HG03432 (cell line): ENCODE data around the gene TPCN1.

Source experiments
- ATAC-seq: cut with Tn5 transposase; IDR thresholded peaks from one replicate; pipeline ENCODE4 v1.9.1; 2021; ENCODE audit warnings: mild to moderate bottlenecking, moderate library complexity; ENCODE audit not compliant: unreplicated experiment

The TPCN1 gene

DNA sequence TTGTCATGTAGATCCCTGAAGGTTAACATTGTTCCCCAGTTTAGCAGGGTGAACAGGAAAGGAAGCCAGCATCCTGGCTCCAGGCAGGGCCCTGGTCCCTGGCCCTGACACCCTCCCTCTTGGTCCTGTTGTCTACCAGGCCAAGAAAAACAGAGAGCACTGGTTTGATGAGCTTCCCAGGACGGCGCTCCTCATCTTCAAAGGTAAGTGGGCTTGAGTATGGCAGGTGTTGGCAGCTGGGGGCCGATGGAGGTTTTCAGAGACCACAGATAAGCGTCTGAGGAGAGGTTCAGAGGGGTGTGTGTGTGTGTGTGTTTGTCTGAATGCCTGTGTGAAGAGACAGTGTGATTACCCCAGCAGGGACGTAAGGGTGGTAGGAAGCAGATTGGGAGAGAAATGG, 57.4 kb downstream of the TPCN1 start:
- ATAC-seq = no peak

DNA sequence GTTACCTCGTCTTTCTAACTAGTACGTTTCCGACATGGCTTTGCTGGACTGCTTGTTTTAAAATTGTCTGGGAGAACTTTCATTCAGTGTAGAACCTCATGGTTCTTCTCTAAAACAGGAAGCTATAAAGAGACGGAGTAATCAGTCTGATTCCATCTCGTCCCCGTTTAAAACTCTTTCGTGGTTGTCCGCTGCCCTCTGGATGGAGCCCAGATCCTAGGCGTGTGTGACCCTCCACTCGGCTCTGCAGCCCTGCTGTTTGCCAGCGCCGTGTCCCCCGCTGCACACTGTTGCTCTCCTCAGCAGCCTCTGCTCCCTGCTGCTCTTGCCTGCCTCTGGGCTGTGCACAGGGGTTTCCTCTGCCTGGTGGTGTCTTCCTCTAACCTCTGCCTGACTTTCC, 63.5 kb downstream of the TPCN1 start:
- no peak for ATAC-seq

DNA sequence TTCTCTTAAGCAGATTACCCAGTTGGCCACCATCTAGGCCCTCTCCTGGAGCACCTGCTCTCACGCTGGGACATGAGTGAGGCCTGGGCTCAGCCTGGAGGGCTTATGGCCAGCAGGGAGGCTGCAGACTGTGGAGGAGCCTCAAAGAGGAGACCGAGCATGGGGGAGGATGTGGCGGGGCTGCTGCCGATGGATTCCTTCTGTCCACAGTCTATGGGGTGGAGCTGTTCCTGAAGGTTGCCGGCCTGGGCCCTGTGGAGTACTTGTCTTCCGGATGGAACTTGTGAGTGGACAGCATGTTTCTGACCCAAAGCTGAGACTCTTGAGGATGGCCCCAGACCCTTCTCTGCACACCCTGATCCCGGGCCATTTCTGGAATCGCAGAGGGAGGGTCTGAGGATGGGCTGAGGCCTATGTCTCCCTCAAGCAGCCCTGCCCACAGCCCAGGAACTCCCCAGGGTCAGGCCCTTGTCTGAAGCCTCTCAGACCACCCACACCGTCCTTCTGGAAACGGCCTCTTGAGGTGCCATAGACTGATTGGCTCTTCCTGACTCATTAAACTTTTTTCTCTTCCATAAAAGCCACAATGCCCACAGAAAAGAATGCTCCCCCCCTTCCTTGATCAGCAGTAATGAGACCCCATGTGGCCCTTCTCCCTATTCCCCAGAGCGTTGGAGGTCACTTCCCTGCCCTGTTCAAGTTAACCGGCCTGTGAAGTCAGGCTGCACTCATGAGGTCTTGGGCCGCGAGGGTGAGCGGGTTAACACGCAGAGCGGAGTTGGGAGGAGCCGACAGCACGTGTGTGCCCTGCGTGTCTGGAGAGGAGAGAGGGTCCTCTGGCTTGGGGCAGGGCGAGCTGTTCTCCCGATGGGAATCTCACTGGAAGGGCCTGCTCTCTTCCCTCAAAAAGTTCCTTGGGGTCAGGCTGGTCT, 64.7 kb downstream of the TPCN1 start:
- ATAC-seq = no peak

DNA sequence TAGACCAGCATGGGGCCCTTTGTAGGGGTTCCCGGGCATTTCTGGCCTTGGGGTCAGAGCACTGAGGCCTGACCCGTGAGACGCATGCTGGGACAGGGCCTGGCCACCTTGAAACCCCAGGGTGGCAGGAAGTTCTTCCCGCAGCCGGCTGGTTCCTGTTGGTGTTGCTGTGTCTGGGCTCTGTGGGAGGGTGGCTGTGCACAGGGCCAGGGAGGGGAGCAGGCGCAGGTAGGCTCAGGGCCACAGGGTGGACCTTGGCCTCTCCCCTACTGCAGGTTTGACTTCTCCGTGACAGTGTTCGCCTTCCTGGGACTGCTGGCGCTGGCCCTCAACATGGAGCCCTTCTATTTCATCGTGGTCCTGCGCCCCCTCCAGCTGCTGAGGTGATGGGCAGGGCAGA, 65.4 kb downstream of the TPCN1 start:
- no peak for ATAC-seq

DNA sequence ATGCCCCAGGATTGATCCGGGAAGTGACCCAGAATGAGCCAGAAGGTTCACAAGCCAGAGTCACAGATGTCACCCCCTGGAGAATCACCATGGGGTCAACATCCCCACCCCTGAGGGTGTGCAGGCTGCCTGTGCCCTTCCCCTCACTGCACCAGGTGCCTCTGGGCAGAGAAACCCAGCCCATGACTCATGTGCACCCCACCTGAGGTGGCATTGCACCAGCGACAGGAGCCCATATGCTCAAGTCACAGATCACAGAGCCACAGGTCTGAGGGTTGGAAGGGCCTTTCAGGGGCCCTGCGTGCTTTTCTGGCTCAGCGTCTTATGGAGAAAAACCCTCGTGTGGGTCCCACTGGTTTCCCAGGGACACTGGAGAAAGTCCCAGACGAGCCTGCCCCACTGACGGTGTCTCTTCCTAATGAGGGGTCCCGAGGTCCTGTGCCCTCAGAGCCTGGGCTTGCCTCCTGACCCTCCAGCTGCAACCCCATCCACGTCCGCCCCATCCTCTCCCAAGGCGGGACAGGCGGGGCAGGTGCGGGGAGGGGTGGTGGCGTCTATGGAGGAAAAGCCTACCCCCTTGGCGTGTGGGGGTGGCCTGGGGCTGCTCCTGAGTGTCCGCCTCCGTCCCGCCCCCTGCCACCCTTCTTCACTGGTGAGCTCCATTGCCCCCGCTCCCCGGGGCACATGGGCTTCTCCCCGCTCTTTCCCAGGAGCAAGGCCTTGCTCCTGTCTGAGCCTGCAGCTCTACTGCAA, 66.1 kb downstream of the TPCN1 start:
- no peak for ATAC-seq

DNA sequence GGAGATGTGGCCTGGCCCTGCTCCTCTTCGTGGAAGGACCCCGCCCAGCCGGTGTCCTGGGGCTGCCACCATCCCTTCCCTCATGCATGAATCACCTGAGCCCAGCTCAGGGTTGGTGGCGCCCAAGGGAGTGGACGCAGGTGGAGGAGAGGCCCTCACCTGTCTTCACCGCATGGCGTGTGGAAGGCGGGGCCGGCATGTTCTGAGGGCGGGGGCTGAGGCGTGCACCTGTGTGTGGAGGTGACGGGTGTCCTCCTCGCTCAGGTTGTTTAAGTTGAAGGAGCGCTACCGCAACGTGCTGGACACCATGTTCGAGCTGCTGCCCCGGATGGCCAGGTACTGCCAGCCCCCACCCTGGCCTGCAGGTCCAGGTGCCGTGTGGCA, 66.6 kb downstream of the TPCN1 start:
- no peak for ATAC-seq

DNA sequence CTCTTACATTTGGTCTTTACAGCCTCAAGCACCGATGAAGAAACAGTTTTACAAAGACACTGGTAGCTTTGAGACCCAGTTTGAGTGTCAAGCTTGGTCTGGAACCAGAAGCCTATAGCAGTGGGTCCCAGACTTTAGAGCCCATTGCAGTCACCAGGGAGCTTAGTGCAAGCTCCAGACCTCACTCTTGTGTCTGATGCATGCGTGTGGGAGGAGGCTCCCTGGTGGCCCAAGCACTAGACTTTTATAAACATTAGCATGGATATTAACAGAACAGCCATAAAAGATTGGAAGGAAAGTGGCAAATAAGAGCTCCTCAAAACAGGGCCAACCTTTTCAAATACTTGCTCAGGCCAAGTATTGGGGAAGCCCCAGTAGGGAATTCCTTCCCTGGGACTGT, 68.1 kb downstream of the TPCN1 start:
- no peak for ATAC-seq

DNA sequence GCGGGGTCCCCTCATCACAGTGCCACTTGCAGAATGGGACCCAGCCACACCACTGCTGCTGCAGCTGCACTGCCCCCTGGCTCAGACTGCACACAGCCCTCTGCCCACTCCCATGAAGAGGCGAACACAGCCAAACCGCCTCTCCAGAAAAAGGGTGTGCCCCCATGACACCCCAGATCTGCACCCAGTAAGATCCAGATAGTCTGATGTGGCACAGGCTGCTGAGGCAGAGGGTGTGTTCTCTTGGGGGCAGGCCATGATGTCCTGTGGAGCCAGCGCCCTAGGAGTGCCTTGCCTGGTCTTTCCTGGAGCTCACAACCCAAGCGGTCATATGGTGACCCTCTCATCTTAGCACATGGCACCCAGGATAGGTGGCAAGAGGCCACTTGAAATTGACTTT, 69.2 kb downstream of the TPCN1 start:
- ATAC-seq = no peak

DNA sequence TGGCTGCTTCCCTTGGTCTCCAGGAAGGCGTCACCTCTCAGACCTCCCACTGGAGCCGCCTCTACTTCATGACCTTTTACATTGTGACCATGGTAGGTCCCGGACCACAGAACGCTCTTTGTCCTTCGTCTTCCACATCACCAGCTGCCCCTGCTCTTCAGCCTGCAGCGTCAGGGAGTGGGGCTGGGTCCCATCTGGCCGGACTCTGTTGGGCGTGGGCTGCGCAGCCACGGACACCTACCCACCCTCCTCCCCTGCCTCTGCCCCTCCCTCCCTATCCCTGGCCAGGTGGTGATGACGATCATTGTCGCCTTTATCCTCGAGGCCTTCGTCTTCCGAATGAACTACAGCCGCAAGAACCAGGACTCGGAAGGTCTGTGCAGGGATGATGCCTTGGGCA, 70.3 kb downstream of the TPCN1 start:
- no peak for ATAC-seq

DNA sequence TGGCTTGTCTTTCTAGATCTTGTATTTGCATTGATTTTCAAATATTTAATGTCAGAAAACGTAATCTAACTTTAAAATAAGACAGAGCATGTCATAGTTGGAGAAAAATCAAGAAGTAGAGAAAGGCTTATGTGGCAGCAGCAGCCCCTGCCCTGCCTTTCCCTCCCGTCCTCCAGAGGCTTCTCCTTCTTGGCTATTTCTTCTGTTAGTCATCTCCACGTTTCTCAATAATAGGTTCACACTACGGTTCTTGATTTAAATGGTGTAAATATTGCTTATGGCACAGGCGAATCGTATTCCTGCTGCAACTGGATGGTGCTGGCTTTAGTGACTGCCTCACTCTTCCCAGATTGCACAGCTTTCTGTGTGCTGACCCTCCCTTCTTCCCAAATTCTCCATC, 70.8 kb downstream of the TPCN1 start:
- ATAC-seq = no peak

DNA sequence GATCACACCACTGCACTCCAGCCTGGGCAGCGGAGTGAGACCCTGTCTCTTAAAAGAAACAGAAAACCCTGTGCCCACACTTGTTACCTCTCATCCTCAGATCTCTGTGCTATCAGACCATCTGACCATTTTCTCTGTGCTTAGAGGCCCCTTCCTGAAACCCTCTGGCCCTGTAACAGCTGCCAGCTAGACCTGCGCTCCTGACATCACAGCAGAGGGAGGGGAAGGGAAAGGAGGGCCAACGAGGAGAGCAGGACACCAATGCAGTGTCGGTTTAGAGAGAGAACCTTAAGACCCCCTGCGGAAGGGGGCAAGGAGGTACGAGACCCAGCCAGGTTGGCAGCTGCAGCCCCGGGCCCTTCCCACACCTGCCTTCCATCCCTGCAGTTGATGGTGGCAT, 71.3 kb downstream of the TPCN1 start:
- no peak for ATAC-seq

DNA sequence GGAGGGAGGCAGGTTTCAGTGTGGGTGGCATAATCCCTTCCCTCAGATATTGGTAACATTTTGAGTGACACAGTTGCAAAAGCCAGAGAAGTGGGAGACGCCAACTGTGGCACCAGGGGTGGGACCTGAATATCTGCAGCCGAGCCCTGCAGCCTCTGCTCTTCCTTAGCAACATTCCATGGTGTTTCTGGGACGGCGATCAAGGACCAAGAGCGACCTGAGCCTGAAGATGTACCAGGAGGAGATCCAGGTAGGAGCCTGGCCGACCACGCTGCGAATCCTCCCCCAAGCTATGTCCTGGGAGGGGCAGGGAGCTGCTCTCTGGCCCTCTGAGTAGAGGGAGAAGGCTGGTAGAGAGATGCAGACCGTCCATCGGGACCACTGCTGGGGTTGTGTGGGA, 71.8 kb downstream of the TPCN1 start:
- ATAC-seq = no peak

DNA sequence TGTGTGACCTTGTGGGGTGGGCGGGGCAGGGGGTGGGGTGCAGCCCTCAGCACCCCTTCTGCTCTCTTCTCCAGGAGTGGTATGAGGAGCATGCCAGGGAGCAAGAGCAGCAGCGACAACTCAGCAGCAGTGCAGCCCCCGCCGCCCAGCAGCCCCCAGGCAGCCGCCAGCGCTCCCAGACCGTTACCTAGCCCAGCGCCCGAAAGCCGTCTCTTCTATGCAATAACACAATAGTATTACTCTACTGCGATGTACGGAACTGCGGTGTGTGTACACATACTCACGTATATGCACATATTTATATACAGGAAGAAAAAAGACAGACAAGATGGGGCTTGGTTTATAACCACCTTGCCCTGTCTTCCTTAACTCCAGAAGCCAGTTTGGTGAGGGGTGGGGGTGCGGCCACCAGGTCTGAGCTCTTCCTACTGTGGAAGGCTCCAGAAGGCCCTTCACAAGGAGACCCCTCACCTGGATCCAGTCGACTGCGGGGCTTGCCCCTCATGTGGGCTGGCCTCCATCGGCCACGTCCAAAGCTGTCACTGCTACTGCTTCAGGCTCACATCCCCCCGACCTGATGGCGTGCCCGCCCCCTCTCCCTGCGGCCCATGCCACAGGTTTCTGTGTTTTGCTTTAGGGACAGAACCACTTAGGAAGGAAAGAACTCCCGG, 74.8 kb downstream of the TPCN1 start:
- ATAC-seq = no peak

DNA sequence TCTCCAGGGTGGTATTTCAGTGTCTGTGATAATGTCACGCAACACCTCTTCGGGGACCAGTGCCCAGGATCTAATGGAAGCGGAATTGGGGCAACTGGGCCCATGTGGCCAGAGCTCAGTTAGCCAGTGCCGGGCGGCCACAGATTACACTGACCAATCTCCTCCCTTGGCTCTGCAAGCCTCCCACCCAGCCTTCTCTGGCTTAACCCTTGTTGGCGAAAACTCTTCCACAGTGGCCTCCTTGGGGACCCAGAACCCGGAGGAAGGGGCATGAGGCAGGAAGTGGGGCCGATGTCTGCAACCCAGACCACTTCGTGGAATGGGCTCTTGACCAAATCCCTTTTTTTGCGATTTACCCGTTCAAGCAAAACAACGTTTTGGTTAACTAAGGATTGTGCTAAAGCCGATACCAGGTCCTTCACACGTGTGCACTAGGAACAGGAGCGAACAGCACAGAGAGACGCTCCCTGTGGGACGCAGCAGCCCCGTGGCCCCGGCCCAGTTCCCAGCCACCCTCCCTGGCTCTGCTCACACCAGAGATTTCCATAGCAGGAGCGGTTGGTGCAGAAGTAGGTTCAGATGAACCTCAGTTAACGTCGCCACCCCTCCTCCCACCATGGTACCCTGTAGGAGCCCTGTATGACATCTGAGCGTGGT, 75.4 kb downstream of the TPCN1 start:
- no peak for ATAC-seq

DNA sequence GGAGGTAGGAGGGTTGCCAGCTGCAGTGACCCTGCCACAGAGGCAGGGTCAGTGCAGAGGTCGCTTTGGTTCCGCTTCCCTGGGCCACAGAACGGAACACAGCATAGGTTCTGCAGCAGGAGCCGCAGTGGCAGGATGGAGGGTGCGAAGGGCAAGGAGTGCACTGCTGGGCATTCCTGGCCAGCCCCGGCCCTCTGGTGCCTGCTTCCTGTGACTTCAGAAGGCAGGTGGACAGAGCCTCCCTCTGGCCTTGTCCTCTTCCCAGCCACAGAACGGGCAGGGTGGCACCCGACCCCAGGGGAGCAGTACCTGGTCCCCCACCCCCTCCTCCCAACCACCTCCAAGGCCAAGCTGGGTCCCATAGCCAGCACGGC, 75.9 kb downstream of the TPCN1 start:
- ATAC-seq = no peak

DNA sequence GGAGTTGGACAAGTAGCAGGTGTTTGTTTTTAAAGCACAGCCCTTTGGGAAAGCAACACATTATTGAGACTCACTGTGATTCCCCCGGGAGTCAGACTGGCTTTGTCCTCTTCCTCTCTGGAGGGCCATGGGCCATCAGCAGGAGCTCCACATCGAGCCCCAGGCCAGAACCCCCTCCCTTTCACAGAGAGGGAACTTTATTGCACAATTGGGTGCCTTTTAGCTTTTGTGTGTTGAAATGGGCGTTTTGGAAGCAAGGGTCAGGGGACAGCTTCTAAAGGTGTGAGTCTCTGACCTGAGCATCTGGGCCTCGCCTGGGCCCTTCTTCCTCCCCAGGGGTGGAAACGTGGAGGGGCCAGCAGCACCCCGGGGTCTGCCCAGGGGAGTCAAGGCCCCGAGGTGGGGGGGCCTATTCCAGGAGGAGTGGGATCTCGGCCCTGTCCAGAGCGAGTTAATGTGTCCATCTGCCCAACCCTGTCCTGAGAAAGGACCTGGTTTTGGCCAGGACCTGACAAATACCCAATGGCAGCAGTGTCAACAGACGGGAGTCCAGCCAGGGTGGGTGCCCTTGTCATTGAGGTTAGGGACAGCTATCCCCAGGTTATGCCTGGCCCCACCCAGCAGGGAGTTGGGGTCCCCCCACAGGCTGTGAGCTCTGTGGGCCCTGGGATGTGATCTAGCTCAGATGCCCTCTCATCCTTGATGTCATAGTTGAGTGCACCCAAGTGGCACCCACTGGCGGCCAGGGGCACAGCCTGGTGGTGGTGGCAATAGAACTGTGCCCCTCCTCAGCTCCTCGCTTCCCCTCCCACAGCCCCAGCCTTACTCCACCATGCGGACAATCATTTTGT, 76.6 kb downstream of the TPCN1 start:
- no peak for ATAC-seq

DNA sequence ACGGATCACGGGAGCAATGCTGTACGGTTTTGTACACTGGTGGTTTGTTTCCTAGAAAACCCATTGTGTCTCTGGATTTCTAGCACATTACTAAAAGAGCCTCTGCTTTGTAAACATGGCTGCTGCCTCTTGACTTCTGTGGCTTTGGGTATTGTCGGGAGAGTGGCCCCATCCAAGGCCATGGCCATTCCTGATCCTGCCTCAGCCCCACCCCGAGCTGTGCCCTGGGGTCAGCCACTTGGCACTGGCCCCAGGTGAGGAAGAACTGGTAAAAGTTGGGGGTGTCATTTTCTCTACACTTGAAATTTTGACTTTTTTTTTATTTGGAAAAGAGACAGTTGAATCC, 77.2 kb downstream of the TPCN1 start:
- no peak for ATAC-seq

DNA sequence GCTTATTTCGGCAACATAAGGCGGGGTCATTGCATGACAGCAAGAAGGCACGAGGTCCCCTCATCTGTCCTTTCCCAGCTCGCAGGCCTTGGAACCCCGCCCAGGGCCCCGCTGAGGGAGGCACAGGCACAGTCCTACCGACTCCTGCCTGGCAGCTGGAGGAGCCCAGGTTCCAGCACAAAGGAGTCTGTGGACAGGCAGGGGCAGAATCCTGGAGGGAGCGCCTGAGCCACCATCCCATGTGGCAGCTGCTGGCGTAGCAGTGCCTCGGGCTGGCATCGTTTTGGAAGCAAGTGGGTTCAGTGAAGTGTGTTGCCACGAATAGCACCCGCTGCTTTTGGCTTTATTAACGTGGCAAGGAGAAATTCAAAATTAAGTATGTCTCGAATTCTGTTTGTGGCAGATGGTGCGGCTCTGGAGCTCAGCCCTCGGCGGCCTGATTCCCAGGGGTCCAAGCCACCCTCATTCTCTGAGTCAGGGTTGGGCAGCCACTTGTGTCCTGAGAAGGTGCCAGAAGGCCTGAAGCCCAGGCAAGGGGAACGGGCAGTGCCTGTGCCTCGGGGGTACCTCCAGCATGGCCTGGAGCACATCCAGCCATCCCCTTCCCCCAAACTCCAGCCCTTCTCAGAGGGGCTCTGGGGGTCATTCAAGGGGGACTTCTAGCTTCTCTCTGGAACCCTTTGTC, 77.7 kb downstream of the TPCN1 start:
- no peak for ATAC-seq

DNA sequence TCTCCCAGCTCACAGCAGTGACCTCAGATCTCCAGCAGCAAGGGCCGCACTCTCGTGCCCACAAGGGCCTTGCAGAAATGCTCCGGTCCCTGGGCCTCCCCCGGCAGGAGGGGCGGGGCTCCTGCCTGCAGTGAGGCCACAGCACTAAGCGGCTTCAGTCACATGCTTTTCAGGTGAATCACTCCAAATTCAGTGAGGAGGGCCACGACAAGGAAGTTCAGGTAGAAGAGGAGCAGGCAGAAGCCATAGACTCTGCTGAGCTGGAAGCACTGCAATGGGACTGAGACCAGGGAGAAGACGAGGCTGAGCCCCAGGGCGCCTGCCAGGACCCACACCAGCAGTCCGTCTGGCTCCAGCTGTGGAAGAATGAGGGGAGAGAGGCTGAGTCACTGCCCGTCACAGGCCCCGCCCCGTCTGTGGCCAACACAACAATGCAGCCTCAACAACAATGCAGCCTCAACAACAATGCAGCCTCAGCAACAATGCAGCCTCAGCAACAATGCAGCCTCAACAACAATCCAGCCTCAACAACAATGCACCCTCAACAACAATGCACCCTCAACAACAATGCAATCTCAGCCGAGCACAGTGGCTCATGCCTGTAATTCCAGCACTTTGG, 78.5 kb downstream of the TPCN1 start:
- no peak for ATAC-seq
